ENCODE data around the gene FGFBP1.

Gene FGFBP1

GRCh38 chr4:15890246-15890829 lies 48.2 kb downstream of the FGFBP1 start (continued):
- no peak for TF ChIP-seq ZNF214 (tag by site-specific recombination; IDR thresholded peaks at IDR 0.05; ENCODE audit: borderline replicate concordance)
- TF ChIP-seq ZNF449 (tag by site-specific recombination; IDR thresholded peaks at IDR 0.05): no peak
- TF ChIP-seq SETDB1 (IDR thresholded peaks at IDR 0.05; ENCODE audit: insufficient read length, low read length): no peak
- TF ChIP-seq OSR2 (tag by site-specific recombination; IDR thresholded peaks at IDR 0.05): no peak
- TF ChIP-seq ZNF639 (tag by site-specific recombination; IDR thresholded peaks at IDR 0.05): no peak
- no peak for TF ChIP-seq ZNF350 (tag by site-specific recombination; IDR thresholded peaks at IDR 0.05)

DNA sequence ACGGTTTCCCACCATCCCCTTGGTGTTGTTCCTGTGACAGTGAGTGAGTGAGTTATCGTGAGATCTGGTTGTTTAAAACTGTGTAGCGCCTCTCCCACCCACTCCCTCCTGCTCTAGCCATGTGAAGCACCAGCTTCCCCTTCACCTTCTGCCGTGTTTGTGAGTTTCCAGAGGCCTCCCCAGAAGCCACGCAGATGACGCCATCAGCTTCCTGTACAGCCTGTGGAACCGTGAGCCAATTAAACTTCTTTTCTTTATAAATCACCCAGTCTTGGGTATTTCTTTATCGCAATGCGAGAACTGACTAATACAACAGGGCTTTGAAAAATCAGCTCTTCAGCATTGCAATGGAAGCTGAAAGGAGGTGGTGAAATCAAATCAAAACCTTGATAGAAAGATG lies 50.0 kb downstream of the FGFBP1 start:
- Histone ChIP-seq H3K36me3 (ENCODE audit: control insufficient read depth in 2 of 2, insufficient read depth in 1 of 2, low read length in 2 of 2) (no peaks in the 10 kb centered on the region), H3K4me3 (ENCODE audit: low read depth, low read length) (no peak overlapping the region), H3K4me1 (ENCODE audit: control insufficient read depth, insufficient read depth, low read length) (no peaks in the 10 kb centered on the region), H3K9me3 (ENCODE audit: control insufficient read depth, insufficient read depth, low read depth, low read length) (no peaks in the 10 kb centered on the region), H3K27ac (ENCODE audit: extremely low read depth, low read depth, low read length) (no peak overlapping the region)
- CTCF ChIA-PET: interaction anchor here (0.6 to 3.9 kb wide), 2 partner anchors 67 to 769 kb away, joined by 3 to 13 read pairs; no protein-coding TSS in a partner anchor
- POLR2A ChIA-PET: no interaction called here
- TF ChIP-seq ZNF2 (tag by site-specific recombination; IDR thresholded peaks at IDR 0.05): no peak
- TF ChIP-seq ZBTB7A (tag by site-specific recombination; IDR thresholded peaks at IDR 0.05; ENCODE audit: low read depth): no peak

Measured in HEK293 (cell line).